Measurements from ENCODE around the gene RBM8A.

Gene RBM8A

GRCh38 chr1:145912128-145912641, 15.1 kb downstream of the RBM8A start:
- DNase-seq: no peak

GRCh38 chr1:145908653-145909052, 18.6 kb downstream of the RBM8A start:
- DNase-seq: no peak

- no peak for DNase-seq
Observed at GRCh38 chr1:145906954-145907753, 20.1 kb downstream of the RBM8A start.

- no peak for DNase-seq
Observed at GRCh38 chr1:145901312-145902021, 25.8 kb downstream of the RBM8A start.

- no peak for DNase-seq
Observed at GRCh38 chr1:145898756-145899155, 28.5 kb downstream of the RBM8A start.

- DNase-seq: no peak
Observed at GRCh38 chr1:145897969-145898368, 29.3 kb downstream of the RBM8A start.

GRCh38 chr1:145895471-145895870, 31.8 kb downstream of the RBM8A start:
- no peak for DNase-seq

- DNase-seq: no peak
Observed at GRCh38 chr1:145893306-145894055, 33.8 kb downstream of the RBM8A start.

GRCh38 chr1:145892486-145893087, 34.7 kb downstream of the RBM8A start:
- peak; percentile 54 for DNase-seq

GRCh38 chr1:145891587-145892485, 35.4 kb downstream of the RBM8A start:
- DNase-seq: peak; percentile 99

- DNase-seq: no peak
Observed at GRCh38 chr1:145891143-145891542, 36.1 kb downstream of the RBM8A start.

- DNase-seq: peak; percentile 62
Observed at GRCh38 chr1:145889722-145890121, 37.6 kb downstream of the RBM8A start.

GRCh38 chr1:145887631-145888030, 39.7 kb downstream of the RBM8A start:
- DNase-seq: no peak

- DNase-seq: no peak
Observed at GRCh38 chr1:145886816-145887215, 40.5 kb downstream of the RBM8A start.

GRCh38 chr1:145886390-145886789, 40.9 kb downstream of the RBM8A start:
- no peak for DNase-seq

GRCh38 chr1:145885738-145886287, 41.5 kb downstream of the RBM8A start, which contains the start of gene ANKRD35:
Gene ANKRD35 (minus strand): TSS chr1:145885866. CDS start chr1:145885758, 108 bp downstream.
- peak; percentile 76 for DNase-seq

- DNase-seq: no peak
Observed at GRCh38 chr1:145884675-145885074, 42.6 kb downstream of the RBM8A start.

- DNase-seq: peak; percentile 83
Observed at GRCh38 chr1:145879775-145880174, 47.5 kb downstream of the RBM8A start.

- no peak for DNase-seq
Observed at GRCh38 chr1:145878724-145879123, 48.6 kb downstream of the RBM8A start.

- no peak for DNase-seq
Observed at GRCh38 chr1:145877923-145878486, 49.3 kb downstream of the RBM8A start.

GRCh38 chr1:145874646-145875045, 52.6 kb downstream of the RBM8A start:
- no peak for DNase-seq
